ENCODE results near the gene HOXB1.
"Not testable (repeated sequence)": the region's sequence is repeated elsewhere in the genome, so short reads cannot be mapped to it uniquely, and the experiment has no call there.

Gene HOXB1

DNA sequence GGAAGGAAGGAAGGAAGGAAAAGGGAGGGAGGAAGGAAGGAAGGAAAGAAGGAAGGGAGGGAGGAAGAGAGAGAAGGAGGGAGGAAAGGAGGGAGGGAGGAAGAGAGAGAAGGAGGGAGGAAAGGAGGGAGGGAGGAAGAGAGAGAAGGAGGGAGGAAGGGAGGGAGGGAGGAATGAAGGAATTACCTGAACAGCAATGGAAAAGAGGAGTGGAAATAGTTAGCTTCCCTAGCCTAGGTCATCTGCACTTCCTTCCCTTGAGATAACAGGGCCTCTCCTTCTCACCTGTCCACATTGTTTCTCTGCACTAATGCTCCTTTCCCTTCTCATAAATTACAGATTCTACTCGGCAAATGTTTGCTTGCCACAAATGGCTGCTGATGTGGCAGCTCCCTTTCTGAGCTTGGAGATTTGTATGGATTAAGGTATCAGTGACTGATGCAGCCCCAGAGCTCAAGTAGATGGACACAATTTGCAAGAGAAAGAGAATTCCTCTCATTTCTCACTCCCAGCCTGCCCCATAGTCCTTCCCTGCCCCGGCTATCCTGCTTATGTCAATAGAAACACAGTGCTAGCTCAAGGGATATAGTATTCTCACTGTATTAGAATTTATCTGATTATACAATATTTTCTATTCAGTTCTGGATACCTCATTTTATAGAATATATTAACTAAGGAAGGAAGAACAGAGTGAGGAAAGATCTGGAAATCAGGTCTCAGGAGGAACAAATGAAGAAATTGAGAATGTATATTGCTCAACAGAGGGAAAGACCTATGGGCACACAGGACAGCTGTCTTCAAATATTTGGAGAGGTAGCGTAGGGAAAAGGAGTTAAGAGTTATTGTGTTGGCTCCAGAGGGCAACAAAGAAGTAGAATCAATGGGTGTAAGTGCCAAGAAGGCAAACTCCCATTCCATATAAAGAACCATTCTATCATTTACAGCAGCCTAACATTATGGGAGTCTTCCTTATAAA is 14.6 kb downstream of the HOXB1 start:
- no peak for DNase-seq

DNA sequence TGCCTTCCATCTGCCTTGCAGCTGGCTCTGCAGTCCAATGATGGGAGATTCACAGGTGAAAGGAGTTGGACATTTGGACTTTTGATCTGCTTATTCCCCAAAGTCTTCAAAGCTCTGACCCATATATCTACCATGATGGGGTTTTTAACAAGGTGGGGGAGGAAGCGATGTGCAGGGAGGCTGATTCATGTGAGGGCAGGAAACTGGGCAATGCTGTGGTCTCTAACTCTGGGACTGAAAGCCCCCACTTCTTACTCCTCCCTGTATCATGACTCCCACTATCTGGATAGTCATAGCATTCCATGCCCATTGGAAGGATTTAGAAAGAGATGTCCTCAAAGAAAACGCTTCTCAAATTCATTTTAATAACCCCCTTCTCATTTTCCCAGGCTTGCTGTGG is 16.3 kb downstream of the HOXB1 start:
- no peak for DNase-seq

DNA sequence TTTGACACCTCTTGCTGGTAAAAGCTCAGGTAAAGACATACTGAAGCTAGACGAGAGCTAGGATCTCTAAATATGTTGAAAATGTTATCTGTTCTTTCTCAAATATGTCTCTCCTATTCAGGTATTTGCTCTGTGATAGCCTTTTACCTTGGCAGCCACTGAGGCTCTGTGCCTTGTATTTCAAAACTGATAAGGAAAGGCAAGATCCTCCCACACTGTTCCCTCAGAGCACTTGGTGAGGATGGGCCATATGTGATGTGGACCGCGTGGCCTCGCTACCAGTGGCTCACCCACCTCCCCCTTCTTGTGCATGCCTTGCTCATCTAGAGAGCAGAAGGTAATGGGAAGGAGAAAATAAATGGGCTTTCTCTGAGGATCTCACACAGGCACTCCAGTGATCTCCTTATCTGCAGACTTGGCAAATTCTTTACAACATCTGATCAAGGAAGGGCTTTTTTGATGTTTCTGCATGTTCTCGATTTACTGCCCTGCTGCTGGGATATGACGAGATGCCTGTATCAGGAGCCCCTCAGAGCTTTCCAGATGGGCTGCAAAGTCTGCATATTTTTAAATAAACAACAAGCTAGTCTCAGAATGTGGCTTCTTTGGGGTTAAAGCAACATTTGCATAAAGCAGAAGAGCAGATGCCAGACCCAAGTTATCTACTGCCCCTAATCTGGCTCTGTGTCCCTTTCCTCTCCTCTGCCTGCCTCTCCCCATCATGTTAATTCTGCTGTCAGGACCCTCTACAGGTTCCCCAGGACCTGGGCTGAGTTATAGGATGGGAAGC is 16.9 kb downstream of the HOXB1 start:
- no peak for DNase-seq

DNA sequence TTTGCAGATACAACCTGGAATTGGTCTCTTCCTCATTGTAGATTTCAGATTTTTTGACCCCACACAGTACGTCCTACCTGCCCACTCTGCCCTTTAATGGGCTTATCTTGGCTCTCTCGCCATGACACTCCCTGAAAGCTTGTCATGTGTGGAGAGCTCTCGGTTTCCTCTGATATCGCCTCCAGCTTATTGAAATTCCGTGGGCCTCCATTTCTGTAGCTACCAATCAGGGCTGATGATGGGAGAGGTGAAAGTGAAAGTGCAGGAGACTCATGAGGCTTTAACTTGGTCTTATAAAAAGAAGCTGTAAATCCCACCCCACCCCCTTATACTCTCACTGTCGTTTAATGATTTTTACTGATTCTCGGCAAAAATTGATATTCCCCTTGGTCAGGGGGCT is 17.7 kb downstream of the HOXB1 start:
- no peak for DNase-seq

DNA sequence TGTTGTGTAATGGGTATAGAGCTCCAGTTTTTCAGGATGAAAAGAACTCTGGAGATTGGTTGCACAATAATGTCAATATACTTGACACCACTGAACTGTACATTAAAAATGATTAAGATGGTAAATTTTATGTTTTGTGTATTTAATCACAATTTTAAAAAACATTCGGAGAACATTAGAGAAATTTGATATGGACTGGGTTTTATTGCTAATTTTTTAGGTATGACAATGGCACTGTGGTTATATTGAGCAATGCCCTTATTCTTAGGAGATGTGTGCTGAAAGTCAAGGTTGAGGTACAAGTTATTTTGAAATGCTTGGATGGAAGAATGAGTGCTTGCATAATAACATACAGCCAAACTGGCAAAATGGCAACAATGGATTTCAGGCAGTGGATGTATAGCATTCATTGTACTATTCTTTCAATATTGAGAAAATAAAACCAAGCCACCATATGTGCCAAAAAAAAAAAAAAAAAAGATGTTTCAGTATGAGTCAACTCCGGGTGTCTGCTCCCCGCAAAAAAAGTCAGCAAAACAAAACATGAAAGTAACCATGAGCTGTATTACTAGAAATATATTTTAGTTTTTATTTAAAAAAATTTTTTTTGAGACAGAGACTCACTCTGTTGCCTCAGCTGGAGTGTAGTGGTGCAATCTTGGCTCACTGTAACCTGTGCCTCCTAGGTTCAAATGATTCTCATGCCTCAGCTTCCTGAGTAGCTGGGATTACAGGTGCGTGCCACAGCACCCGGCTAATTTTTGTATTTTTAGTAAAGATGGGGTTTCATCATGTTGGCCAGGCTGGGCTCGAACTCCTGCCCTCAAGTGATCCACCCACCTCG is 19.8 kb downstream of the HOXB1 start:
- DNase-seq = no peak

DNA sequence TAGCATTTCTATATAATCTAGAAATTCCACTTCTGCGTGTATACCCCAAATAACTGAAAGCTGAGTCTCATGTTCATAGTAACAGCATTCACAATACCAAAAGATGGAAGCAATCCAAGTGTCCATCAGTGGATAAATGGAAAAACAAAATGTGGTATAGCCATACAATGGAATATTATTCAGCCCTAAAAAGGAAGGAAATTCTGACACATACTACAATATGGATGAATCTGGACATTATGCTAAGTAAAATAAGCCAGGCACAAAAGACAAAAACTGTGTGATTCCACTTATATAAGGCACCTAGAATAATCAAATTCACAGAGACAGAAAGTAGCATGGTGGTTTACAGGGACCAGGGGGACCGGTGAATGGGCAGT is 20.4 kb downstream of the HOXB1 start:
- no peak for DNase-seq

DNA sequence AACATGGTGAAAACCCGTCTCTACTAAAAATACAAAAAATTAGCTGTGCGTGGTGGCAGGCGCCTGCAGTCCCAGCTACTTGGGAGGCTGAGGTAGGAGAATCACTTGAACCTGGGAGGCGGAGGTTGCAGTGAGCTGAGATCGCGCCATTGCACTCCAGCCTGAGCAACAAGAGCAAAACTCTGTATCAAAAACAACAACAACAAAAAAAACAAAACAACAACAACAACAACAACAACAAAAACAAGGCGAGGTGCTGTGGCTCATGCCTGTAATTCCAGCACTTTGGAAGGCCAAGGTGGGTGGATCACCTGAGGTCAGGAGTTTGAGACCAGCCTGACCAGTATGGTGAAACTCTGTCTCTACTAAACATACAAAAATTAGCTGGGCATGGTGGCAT is 21.1 kb downstream of the HOXB1 start:
- not testable (repeated sequence) for DNase-seq

DNA sequence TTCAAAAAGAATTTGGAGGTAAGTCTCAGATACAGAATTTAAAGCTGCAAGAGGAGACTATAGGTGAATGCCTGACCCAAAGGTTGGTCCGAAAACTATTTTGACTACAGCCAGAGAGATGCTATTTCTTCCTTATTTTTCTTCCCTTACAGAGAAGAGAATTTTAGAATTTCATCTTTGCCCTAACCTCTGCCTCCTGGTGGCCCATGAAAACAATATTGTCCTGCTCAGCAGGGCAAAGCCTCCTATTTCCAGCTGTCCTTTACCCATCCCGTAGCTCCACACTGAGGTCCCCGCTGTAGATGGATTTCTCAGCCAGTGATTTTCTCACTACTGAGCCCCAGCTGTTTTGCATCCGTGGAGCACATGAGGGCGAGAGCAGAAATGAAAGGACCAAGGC is 24.6 kb downstream of the HOXB1 start:
- DNase-seq = no peak

DNA sequence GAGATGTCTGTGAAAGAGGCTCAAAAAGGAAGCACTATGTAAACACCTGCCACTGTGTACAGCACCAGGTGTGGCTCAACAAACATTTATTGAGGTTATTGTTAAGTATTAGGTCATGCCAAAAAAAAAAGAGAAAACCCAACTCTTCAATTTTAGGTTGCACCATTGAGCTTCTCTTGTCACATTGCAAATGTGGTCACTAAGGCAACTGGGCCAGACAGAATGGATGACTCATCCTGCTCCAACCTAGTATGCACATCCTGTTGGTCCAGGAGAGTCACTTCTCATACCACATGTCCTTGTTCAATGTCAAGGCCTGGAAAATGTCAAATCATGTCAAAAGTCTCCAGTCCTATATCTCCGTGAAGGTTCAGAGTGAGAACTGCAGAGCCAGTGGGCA is 25.0 kb downstream of the HOXB1 start:
- DNase-seq = peak; percentile 42 to 74 (median 51)

DNA sequence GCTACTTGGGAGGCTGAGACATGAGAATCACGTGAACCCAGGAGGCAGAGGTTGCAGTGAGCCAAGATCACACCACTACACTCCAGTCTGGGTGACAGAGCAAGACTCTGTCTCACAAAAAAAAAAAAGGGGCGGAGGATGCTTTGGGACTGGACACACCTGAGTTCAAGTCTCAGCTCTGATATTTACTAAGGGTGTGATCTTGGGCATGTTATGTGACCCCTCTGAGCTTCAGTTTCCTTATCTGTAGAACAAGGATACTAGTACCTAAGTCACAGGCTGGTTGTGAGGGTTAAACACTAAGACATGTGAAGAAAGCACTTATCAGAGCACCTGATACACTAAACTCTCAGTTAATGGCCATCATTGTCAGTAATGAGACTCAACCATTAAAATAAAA is 25.9 kb downstream of the HOXB1 start:
- no peak for DNase-seq

DNA sequence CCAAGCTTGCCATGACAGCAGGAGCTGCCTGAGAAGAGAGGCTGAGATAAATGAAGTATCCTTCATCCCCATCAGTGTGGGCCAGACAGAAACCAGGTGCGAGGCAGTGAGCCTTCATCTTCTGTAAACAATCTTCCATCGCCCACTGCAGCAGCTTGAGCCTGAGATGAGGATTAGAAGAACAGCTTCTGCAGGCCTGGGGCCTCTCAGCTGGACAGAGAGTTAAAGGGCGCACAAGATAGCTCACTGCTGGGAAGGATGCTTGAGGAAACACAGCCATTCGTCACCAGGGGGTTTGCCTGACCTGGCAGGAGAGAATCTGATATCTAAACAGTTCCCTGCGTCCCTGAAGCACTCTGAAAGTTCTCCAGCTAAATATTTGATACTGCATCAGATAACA is 27.1 kb downstream of the HOXB1 start:
- no peak for DNase-seq

DNA sequence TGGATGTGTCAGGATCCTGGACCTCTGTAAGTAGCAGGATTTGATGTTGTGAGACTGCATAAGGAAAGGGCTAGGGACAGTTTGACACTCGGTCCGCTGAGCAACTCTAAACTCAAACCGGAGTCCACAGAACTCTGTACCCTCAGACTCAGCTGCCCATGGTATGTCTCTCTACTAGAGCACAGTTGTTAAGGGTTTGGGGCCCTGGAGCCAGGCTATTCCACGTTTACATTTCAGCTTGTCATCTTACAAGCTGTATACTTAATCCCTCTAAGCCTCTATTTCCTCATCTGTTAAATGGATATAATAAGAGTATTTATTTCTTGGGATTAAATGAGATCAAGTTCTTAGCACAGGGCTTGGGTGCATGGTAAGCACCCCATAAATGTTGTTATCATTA is 27.9 kb downstream of the HOXB1 start:
- DNase-seq = no peak

DNA sequence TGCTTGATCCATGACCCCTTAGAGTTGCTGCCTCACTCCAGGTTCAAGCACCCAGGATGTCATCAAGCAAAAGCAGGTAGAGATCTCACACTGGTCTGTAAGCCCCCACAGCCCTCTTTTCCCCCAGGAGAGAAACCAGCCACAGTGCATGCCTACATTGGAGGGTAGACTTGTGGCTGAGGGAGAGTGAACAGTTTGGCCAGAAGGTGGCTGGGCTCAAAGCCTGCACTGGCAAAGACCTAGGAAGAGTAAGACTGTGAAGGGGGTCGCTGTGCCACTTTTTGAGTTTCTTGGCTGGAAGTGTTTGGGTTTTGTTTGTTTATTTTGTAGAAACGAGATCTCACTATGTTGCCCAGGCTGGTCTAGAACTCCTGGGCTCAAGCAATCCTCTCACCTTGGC is 28.5 kb downstream of the HOXB1 start:
- no peak for DNase-seq

DNA sequence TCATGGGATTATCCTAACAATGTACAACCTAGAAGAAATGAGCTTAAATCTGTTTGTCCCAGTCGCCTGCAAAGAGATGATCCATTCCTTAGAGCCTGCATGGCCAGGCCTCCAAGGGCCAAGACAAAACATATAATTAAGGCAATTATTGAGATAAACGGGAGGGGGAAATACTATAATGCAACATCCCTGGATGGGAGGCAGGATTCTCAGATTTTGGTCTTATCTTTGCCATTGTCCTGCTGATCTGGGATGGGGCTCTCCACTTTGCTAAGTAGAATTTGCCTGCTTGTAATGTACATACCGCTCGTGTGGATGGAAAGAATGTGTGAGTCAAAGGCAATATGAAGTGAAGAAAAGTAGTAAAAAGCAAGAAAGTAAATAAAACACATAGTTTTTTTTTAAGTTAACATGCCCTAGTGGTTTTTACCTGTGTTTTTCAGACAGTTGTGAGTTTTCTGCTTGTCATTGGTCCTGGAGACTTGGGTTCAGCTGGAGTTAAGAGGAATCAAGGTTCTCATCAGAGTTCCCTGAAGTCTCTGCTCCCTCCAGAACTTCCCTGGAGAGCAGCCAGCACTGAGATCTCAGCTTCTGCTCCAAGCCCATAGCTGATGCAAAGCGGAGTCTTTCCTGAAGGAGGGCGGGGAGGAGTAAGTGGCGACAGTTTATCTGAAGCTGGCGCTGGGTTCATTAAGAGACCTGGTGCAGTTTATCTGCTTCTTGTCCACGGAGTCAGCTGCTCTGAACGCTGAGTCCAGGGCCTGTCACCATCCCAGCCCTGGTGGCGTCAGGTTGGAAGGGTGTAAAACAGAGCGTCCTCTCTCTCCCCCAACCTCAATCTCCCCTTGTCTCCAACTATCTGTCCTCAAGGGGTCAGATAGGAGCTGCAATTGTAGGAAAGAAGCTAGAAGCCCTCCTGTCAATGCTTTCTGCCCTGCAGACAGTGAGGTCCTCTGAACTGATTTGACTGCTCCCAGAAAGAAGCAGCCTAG is 30.1 kb downstream of the HOXB1 start:
- no peak for DNase-seq

DNA sequence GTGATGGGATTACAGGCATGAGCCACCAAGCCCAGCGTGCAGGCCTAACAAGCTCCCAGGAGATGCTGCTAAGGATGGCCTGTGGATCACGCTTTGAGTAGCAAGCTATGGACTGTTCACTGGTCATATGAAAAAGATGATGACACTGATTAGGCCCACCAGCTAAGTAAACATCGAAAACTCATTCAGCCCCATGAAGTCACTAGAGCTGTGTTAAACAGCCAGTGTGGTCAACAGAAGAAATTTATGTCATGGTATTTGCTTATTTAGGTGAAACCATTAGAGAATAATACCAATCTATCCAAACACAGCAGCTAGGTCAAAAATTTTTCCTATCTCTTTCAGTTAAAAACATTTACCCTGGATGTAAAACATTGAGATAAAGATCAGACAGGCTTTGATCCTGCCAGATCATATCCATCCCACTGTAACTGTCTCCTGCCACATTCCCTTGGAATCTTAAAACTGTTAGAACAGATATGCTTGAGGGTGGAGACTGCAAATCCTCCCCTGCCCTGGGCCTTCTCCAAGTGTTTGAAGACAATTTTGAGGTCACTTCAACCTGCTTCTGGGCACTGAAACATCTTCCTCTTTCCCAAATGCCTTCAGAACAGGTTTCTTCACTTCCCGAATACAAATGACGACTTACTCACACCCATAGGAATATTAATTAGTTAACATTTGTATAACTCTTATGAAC is 30.9 kb downstream of the HOXB1 start:
- DNase-seq = no peak

DNA sequence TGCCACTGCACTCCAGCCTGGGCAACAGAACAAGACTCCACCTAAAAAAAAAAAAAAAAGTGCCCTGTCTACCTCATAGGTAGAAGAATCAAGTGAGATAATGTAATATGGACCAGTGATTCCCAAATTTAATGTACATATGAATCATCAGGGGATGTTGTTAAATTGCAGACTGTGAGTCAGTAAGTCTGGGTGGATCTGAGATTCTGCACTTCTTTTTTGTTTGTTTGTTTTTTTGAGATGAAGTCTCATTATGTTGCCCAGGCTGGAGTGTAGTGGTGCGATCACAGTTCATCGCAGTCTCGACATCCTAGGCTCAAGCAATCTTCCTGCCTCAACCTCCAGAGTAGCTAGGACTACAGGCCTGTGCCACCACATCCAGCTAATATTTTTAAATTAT is 31.6 kb downstream of the HOXB1 start:
- DNase-seq = no peak

DNA sequence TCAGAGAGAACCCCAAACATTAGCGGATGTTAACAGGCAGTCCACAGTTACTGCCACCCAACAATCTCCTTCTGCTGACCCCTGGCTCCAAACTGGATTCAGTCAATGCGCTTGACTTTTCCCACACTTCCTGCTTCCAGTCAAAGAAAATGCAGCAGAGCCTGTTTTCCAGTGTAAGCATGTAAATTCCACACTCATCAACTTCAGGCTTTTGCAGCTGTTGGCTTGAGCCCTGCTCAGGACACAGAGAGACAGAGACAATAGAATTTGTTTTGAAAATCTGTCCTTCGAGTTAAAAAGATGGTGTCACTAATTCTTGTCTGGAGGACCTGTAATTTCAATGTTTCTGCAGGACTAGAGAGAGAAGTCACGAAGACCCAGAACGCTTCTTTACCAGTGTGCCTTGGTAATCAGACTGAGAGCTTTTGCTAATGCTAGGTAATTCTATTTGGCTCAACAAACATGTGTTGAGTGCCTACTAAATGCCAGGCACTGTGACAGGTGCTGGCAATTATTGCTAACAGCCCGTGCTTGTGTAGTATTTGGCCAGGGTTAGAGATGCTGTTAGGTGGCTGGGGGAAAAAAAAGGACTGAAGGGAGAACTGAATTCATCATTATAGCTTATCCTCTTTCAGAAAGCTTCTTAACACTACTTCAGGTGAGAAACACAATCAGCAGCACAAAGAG is 32.5 kb downstream of the HOXB1 start:
- DNase-seq = no peak

DNA sequence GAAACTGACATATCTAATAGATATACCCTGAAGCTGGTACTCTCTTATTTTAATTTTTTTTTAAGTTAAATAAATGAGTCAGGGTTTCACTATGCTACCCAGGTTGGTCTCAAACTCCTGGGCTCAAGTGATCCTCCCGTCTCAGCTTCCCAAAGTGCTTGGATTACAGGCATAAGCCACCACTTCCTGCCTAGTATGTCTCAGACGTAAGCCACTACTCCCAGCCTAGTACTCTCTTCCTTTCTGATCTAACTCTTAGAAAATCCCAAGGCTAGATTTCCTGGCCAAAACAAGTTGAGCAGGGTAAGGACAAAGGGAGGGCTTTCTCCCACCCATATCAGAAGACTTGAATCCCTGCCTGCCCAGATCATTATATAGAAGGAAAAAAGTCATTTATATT is 33.7 kb downstream of the HOXB1 start:
- no peak for DNase-seq

DNA sequence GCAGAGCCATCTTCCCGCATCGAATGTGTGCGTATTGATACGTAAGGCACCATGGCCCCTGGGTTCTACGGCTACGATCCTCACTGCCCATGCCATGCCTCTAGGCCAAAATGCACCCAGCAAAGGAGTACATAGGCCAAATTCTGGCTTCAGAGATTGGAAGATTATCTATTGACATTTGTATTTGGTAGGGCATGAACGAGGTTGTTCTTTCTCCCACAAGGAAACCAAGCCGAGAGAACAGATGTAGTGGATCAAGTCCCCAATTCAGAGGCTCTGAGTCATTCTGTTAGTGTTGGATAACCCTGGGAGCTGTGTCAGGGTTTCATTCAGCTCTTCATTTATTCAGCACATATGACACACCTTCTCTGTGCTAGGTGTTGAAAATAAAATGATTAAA is 36.5 kb downstream of the HOXB1 start:
- no peak for DNase-seq
